SK-N-SH treated with all-trans-retinoic acid at 6 μM for 48 hours (cell line): ENCODE results near the gene TMEM82.

Experiments
- ATAC-seq: fragments of 200-7000 bp; cut with Tn5 transposase; 3 replicates; pipeline ENCODE4 v1.9.1; 2020; ENCODE audit warnings: mild to moderate bottlenecking, moderate library complexity
- ARNTL ChIP-seq: fragments of 450-650 bp; formaldehyde crosslinking; IDR thresholded peaks from 2 replicates; pipeline ENCODE4 v1.5.0; 2020; ENCODE audit warnings: low read depth, mild to moderate bottlenecking, moderate library complexity, borderline replicate concordance
- BACH2 ChIP-seq: fragments of 250-450 bp; sonication (Bioruptor Pico); IDR thresholded peaks from 2 replicates; pipeline ENCODE4 v1.9.0; 2021; ENCODE audit warnings: mild to moderate bottlenecking, borderline replicate concordance
- CSDC2 ChIP-seq: fragments of 250-450 bp; sonication (Bioruptor Pico); IDR thresholded peaks from 2 replicates; pipeline ENCODE4 v1.5.0; 2020; ENCODE audit warnings: mild to moderate bottlenecking, moderate library complexity
- ESRRG ChIP-seq: fragments of 250-450 bp; sonication (Bioruptor Pico); IDR thresholded peaks from 2 replicates; pipeline ENCODE4 v1.6.1; 2021; ENCODE audit warnings: mild to moderate bottlenecking
- GLIS3 ChIP-seq: fragments of 250-450 bp; sonication (Bioruptor Pico); IDR thresholded peaks from 2 replicates; pipeline ENCODE4 v1.5.0; 2020; ENCODE audit warnings: mild to moderate bottlenecking, moderate library complexity
- ISL1 ChIP-seq: fragments of 250-450 bp; sonication (Bioruptor Pico); IDR thresholded peaks from 2 replicates; pipeline ENCODE4 v2.1.2; 2022; ENCODE audit warnings: mild to moderate bottlenecking, moderate library complexity
- OSR1 ChIP-seq: fragments of 250-450 bp; sonication (Bioruptor Pico); IDR thresholded peaks from 2 replicates; pipeline ENCODE4 v1.8.0; 2022; ENCODE audit warnings: moderate library complexity, mild to moderate bottlenecking, inconsistent platforms
- PPARA ChIP-seq: fragments of 250-450 bp; sonication (Bioruptor Pico); IDR thresholded peaks from 2 replicates; pipeline ENCODE4 v1.5.0; 2020; ENCODE audit warnings: mild to moderate bottlenecking, borderline replicate concordance
- RARB ChIP-seq: fragments of 250-450 bp; sonication (Bioruptor Pico); IDR thresholded peaks from 2 replicates; pipeline ENCODE4 v1.8.0; 2021; ENCODE audit warnings: mild to moderate bottlenecking, moderate library complexity
- TOX ChIP-seq: fragments of 250-450 bp; sonication (Bioruptor Pico); IDR thresholded peaks from 2 replicates; pipeline ENCODE4 v1.8.0; 2021; ENCODE audit warnings: mild to moderate bottlenecking, moderate library complexity, borderline replicate concordance
- ZC3H10 ChIP-seq: fragments of 250-450 bp; sonication (Bioruptor Pico); IDR thresholded peaks from 2 replicates; pipeline ENCODE4 v1.5.1; 2021; ENCODE audit warnings: mild to moderate bottlenecking, moderate library complexity
- ZFP3 ChIP-seq: fragments of 250-450 bp; sonication (Bioruptor Pico); IDR thresholded peaks from 2 replicates; pipeline ENCODE4 v1.5.0; 2020; ENCODE audit warnings: mild to moderate bottlenecking, moderate library complexity
- ZFP30 ChIP-seq: fragments of 450-650 bp; formaldehyde crosslinking; IDR thresholded peaks from 2 replicates; pipeline ENCODE4 v1.5.0; 2022; ENCODE audit warnings: mild to moderate bottlenecking, moderate library complexity
- ZNF565 ChIP-seq: fragments of 450-650 bp; formaldehyde crosslinking; conservative IDR thresholded peaks from 2 replicates; pipeline ENCODE4 v1.5.0; 2020; ENCODE audit warnings: low read depth, mild to moderate bottlenecking, moderate library complexity
- ZNF70 ChIP-seq: fragments of 450-650 bp; formaldehyde crosslinking; IDR thresholded peaks from 2 replicates; pipeline ENCODE4 v1.5.0; 2020; ENCODE audit warnings: mild to moderate bottlenecking, moderate library complexity
- ZNF8 ChIP-seq: fragments of 450-650 bp; formaldehyde crosslinking; IDR thresholded peaks from 2 replicates; pipeline ENCODE4 v1.5.0; 2020; ENCODE audit warnings: mild to moderate bottlenecking, moderate library complexity
- TF ChIP-seq, protein P1 (sequence below): fragments of 250-450 bp; sonication (Bioruptor Pico); IDR thresholded peaks from 2 replicates; pipeline ENCODE4 v1.8.0; 2021; ENCODE audit warnings: low read depth, mild to moderate bottlenecking, moderate library complexity, borderline replicate concordance
- TF ChIP-seq, protein P2 (sequence below): fragments of 250-450 bp; sonication (Bioruptor Pico); IDR thresholded peaks from 2 replicates; pipeline ENCODE4 v1.5.0; 2020; ENCODE audit warnings: mild to moderate bottlenecking, moderate library complexity
- TF ChIP-seq, protein P3 (sequence below): fragments of 250-450 bp; sonication (Bioruptor Pico); IDR thresholded peaks from 2 replicates; pipeline ENCODE4 v1.5.1; 2020; ENCODE audit warnings: low read depth, mild to moderate bottlenecking, moderate library complexity
- TF ChIP-seq, protein P4 (sequence below): fragments of 250-450 bp; sonication (Bioruptor Pico); IDR thresholded peaks from 2 replicates; pipeline ENCODE4 v1.5.1; 2021; ENCODE audit warnings: mild to moderate bottlenecking, moderate library complexity

TMEM82 gene

DNA sequence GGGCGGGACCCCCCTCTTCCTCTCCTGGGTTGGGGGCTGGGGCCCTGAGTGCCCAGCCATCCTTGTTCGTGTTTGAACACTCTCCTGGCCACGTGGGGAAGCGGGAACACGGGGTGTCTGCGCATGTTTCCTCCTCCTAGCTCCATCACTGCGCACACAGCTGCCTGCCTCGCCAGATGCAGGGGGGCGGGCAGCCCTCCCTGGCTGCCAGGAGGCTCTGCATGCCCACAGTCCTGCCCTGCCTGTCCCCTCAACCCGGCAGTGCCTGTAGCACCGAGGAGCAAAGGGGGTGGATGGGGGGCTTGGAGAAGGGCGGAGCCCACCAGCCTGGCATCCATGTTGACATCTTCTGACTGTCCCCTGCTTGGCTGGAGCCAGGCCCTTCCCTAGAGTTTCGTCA lies 8.0 kb upstream of the TMEM82 start:
- no peak for TF ChIP-seq ISL1
- TF ChIP-seq ESRRG (CRISPR knock-in tag), result no peak
- TF ChIP-seq, protein P1, sequence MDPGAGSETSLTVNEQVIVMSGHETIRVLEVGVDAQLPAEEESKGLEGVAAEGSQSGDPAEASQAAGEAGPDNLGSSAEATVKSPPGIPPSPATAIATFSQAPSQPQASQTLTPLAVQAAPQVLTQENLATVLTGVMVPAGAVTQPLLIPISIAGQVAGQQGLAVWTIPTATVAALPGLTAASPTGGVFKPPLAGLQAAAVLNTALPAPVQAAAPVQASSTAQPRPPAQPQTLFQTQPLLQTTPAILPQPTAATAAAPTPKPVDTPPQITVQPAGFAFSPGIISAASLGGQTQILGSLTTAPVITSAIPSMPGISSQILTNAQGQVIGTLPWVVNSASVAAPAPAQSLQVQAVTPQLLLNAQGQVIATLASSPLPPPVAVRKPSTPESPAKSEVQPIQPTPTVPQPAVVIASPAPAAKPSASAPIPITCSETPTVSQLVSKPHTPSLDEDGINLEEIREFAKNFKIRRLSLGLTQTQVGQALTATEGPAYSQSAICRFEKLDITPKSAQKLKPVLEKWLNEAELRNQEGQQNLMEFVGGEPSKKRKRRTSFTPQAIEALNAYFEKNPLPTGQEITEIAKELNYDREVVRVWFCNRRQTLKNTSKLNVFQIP, result no peak
- no peak for ATAC-seq

DNA sequence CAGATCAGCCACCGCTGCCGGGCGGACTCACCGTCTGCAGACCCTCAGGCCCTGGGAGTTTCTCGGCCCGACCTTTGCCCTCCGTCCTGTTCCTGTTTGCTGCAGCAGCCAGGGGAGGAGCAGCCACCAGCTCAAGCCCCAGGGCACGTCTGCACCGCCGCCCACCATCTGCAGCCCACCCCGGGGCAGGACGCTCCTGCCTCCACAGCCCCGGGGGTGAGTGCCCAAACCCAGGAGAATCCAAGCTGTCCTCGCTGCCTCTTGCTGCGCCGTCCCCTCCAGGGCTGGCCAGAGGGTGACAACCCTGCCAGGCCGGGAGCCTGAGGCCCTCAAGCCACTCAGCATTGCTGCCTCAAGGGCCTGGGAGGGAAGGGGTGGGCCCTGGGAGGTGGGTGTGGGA lies 7.4 kb upstream of the TMEM82 start:
- no peak for ATAC-seq
- no peak for TF ChIP-seq RARB (CRISPR knock-in tag)
- TF ChIP-seq GLIS3 (CRISPR knock-in tag), result no peak
- TF ChIP-seq, protein P2, sequence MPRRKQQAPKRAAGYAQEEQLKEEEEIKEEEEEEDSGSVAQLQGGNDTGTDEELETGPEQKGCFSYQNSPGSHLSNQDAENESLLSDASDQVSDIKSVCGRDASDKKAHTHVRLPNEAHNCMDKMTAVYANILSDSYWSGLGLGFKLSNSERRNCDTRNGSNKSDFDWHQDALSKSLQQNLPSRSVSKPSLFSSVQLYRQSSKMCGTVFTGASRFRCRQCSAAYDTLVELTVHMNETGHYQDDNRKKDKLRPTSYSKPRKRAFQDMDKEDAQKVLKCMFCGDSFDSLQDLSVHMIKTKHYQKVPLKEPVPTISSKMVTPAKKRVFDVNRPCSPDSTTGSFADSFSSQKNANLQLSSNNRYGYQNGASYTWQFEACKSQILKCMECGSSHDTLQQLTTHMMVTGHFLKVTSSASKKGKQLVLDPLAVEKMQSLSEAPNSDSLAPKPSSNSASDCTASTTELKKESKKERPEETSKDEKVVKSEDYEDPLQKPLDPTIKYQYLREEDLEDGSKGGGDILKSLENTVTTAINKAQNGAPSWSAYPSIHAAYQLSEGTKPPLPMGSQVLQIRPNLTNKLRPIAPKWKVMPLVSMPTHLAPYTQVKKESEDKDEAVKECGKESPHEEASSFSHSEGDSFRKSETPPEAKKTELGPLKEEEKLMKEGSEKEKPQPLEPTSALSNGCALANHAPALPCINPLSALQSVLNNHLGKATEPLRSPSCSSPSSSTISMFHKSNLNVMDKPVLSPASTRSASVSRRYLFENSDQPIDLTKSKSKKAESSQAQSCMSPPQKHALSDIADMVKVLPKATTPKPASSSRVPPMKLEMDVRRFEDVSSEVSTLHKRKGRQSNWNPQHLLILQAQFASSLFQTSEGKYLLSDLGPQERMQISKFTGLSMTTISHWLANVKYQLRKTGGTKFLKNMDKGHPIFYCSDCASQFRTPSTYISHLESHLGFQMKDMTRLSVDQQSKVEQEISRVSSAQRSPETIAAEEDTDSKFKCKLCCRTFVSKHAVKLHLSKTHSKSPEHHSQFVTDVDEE (CRISPR knock-in tag), result no peak
- TF ChIP-seq TOX (CRISPR knock-in tag), result no peak
- TF ChIP-seq ZFP3 (CRISPR knock-in tag), result no peak
- TF ChIP-seq ARNTL (CRISPR knock-in tag), result no peak
- TF ChIP-seq ISL1, result no peak
- no peak for TF ChIP-seq OSR1 (CRISPR knock-in tag)
- TF ChIP-seq, protein P1, result no peak
- TF ChIP-seq ESRRG (CRISPR knock-in tag), result no peak
- TF ChIP-seq, protein P3, sequence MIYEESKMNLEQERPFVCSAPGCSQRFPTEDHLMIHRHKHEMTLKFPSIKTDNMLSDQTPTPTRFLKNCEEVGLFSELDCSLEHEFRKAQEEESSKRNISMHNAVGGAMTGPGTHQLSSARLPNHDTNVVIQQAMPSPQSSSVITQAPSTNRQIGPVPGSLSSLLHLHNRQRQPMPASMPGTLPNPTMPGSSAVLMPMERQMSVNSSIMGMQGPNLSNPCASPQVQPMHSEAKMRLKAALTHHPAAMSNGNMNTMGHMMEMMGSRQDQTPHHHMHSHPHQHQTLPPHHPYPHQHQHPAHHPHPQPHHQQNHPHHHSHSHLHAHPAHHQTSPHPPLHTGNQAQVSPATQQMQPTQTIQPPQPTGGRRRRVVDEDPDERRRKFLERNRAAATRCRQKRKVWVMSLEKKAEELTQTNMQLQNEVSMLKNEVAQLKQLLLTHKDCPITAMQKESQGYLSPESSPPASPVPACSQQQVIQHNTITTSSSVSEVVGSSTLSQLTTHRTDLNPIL (CRISPR knock-in tag), result no peak
- no peak for TF ChIP-seq ZFP30 (CRISPR knock-in tag)
- TF ChIP-seq ZNF565 (CRISPR knock-in tag), result no peak
- TF ChIP-seq ZC3H10, result no peak
- TF ChIP-seq, protein P4, sequence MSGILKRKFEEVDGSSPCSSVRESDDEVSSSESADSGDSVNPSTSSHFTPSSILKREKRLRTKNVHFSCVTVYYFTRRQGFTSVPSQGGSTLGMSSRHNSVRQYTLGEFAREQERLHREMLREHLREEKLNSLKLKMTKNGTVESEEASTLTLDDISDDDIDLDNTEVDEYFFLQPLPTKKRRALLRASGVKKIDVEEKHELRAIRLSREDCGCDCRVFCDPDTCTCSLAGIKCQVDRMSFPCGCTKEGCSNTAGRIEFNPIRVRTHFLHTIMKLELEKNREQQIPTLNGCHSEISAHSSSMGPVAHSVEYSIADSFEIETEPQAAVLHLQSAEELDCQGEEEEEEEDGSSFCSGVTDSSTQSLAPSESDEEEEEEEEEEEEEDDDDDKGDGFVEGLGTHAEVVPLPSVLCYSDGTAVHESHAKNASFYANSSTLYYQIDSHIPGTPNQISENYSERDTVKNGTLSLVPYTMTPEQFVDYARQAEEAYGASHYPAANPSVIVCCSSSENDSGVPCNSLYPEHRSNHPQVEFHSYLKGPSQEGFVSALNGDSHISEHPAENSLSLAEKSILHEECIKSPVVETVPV (CRISPR knock-in tag), result no peak

DNA sequence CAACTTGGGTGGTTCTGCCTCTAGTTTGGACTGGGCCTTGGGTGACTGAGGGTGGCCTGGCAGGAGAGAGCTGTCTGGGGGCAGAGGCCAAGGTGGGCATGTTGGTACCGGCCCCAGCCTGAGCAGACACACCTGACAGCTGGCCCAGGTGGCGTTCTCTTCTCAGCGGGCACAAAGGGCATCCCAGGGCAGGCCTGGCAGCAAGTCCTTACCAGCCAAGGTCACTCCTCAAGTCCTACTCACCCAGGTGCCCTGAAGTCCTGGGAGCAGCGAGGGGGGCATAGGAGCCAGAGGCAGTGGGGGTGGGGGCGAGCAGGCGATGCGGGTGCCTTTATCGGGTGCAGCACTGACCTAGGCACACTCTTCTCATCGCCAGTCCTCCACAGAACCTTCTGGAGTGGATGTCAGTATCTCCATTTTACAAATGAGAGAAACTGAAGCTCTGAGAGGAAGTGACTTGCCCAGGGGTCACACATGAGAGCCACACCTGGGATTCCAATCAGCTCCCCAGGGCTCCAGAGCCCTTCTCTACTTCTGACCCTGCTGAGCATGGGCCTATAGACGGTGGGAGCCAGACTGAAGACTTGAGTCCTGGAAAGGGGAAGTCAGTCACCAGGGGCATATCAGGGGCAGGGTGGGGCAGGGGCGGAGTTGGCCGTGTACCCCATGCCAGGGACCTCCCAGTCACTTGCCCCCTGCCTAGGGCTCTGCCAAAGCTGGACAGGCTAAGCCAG lies 6.8 kb upstream of the TMEM82 start:
- ATAC-seq, result no peak
- TF ChIP-seq ZNF8 (CRISPR knock-in tag) (no peak), RARB (CRISPR knock-in tag) (no peak), OSR1 (CRISPR knock-in tag) (no peak), CSDC2 (CRISPR knock-in tag) (no peak), ZC3H10 (no peak), BACH2 (CRISPR knock-in tag) (no peak), PPARA (no peak), ZFP30 (CRISPR knock-in tag) (no peak), ZNF70 (CRISPR knock-in tag) (no peak)
- TF ChIP-seq, protein P4 (CRISPR knock-in tag), result no peak
- TF ChIP-seq, protein P3 (CRISPR knock-in tag), result no peak
- TF ChIP-seq, protein P2 (CRISPR knock-in tag), result no peak
- TF ChIP-seq, protein P1, result no peak
